ENCODE results near the gene PLAAT2.

DNA sequence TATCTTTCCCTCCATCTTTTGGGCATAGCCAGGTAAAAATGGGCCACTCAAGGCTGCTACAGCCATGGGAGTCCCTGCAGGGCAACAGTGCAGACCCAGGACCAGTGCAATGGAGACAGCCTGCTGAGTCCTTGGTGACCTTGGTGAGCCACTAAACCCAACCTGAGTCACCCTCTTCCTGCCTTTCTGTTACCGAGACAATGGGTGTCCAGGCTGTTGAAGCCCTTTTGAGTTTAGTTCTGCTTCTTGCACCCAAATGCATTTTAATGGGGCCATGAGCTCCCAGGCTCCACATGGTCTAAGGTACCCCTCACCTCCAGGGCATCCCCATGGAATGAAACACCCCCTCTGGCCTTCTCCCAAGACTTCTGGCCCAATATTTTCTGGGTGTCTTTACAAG, 27.4 kb downstream of the PLAAT2 start:
- TF ChIP-seq TCF7 (CRISPR knock-in tag; IDR thresholded peaks at IDR 0.05; ENCODE audit: low read depth) (no peak), FOXK1 (CRISPR knock-in tag; IDR thresholded peaks at IDR 0.05) (no peak), HMGA2 (CRISPR knock-in tag; IDR thresholded peaks at IDR 0.05) (no peak), ESRRA (CRISPR knock-in tag; IDR thresholded peaks at IDR 0.05; ENCODE audit: borderline replicate concordance) (no peak), ZNF317 (CRISPR knock-in tag; IDR thresholded peaks at IDR 0.05; ENCODE audit: borderline replicate concordance, low read depth) (no peak), TEAD4 (CRISPR knock-in tag; IDR thresholded peaks at IDR 0.05) (no peak), SMAD4 (CRISPR knock-in tag; IDR thresholded peaks at IDR 0.05) (no peak), KAT7 (CRISPR knock-in tag; IDR thresholded peaks at IDR 0.05; ENCODE audit: borderline replicate concordance) (no peak)
- TF ChIP-seq, protein P1, sequence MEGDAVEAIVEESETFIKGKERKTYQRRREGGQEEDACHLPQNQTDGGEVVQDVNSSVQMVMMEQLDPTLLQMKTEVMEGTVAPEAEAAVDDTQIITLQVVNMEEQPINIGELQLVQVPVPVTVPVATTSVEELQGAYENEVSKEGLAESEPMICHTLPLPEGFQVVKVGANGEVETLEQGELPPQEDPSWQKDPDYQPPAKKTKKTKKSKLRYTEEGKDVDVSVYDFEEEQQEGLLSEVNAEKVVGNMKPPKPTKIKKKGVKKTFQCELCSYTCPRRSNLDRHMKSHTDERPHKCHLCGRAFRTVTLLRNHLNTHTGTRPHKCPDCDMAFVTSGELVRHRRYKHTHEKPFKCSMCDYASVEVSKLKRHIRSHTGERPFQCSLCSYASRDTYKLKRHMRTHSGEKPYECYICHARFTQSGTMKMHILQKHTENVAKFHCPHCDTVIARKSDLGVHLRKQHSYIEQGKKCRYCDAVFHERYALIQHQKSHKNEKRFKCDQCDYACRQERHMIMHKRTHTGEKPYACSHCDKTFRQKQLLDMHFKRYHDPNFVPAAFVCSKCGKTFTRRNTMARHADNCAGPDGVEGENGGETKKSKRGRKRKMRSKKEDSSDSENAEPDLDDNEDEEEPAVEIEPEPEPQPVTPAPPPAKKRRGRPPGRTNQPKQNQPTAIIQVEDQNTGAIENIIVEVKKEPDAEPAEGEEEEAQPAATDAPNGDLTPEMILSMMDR (IDR thresholded peaks at IDR 0.05) = no peak
- TF ChIP-seq, protein P2, sequence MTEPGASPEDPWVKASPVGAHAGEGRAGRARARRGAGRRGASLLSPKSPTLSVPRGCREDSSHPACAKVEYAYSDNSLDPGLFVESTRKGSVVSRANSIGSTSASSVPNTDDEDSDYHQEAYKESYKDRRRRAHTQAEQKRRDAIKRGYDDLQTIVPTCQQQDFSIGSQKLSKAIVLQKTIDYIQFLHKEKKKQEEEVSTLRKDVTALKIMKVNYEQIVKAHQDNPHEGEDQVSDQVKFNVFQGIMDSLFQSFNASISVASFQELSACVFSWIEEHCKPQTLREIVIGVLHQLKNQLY (CRISPR knock-in tag; IDR thresholded peaks at IDR 0.05) = no peak
- TF ChIP-seq, protein P3, sequence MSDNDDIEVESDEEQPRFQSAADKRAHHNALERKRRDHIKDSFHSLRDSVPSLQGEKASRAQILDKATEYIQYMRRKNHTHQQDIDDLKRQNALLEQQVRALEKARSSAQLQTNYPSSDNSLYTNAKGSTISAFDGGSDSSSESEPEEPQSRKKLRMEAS (CRISPR knock-in tag; IDR thresholded peaks at IDR 0.05) = no peak
- TF ChIP-seq, protein P4, sequence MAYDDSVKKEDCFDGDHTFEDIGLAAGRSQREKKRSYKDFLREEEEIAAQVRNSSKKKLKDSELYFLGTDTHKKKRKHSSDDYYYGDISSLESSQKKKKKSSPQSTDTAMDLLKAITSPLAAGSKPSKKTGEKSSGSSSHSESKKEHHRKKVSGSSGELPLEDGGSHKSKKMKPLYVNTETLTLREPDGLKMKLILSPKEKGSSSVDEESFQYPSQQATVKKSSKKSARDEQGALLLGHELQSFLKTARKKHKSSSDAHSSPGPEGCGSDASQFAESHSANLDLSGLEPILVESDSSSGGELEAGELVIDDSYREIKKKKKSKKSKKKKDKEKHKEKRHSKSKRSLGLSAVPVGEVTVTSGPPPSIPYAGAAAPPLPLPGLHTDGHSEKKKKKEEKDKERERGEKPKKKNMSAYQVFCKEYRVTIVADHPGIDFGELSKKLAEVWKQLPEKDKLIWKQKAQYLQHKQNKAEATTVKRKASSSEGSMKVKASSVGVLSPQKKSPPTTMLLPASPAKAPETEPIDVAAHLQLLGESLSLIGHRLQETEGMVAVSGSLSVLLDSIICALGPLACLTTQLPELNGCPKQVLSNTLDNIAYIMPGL (CRISPR knock-in tag; IDR thresholded peaks at IDR 0.05) = no peak
- TF ChIP-seq, protein P5, sequence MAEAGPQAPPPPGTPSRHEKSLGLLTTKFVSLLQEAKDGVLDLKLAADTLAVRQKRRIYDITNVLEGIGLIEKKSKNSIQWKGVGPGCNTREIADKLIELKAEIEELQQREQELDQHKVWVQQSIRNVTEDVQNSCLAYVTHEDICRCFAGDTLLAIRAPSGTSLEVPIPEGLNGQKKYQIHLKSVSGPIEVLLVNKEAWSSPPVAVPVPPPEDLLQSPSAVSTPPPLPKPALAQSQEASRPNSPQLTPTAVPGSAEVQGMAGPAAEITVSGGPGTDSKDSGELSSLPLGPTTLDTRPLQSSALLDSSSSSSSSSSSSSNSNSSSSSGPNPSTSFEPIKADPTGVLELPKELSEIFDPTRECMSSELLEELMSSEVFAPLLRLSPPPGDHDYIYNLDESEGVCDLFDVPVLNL (CRISPR knock-in tag; IDR thresholded peaks at IDR 0.05; ENCODE audit: borderline replicate concordance, low read depth) = no peak
